Body of pancreas (tissue), 4 donors: ENCODE measurements around the gene GJB3.

ENCODE experiments used
- POLR2A ChIP-seq, 3 donors: fragments of 450-650 bp; IDR thresholded peaks; one replicate each; pipeline ENCODE4 v1.6.1; 2016; ENCODE audit warnings: antibody characterized with exemption in 3 of 3, mild to moderate bottlenecking in 2 of 3
- TF ChIP-seq, protein P1 (sequence below), 7 experiments: fragments of 450-650 bp in 4 of 7; fragments of 200-600 bp in 3 of 7; sonication (generic) in 3 of 7; IDR thresholded peaks; one replicate each; pipeline ENCODE4 v1.5.1; 2016 to 2019; ENCODE audit warnings: antibody characterized with exemption in 7 of 7

DNA sequence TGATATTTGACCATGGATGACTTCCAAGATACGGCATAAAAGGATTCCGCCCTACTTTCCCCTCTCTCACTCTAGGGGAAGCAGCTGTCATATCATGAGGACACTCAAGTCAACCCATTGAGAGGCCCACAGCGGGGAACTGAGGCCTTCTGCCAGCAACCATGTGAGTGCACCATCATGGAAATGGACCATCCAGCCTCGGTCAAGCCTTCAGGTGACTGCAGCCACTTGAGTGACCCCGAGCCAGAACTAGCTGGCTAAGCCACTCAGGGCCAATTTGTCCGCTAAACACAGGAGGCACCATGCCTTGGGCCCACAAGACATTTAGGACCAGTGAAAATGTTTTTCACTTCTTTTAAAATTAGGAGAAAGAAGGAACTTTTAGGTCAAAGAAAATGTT, 37.2 kb upstream of the GJB3 start:
- TF ChIP-seq, protein P1, sequence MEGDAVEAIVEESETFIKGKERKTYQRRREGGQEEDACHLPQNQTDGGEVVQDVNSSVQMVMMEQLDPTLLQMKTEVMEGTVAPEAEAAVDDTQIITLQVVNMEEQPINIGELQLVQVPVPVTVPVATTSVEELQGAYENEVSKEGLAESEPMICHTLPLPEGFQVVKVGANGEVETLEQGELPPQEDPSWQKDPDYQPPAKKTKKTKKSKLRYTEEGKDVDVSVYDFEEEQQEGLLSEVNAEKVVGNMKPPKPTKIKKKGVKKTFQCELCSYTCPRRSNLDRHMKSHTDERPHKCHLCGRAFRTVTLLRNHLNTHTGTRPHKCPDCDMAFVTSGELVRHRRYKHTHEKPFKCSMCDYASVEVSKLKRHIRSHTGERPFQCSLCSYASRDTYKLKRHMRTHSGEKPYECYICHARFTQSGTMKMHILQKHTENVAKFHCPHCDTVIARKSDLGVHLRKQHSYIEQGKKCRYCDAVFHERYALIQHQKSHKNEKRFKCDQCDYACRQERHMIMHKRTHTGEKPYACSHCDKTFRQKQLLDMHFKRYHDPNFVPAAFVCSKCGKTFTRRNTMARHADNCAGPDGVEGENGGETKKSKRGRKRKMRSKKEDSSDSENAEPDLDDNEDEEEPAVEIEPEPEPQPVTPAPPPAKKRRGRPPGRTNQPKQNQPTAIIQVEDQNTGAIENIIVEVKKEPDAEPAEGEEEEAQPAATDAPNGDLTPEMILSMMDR (IDR thresholded peaks at IDR 0.05) = no peak
- no peak for TF ChIP-seq POLR2A (IDR thresholded peaks at IDR 0.05)
